K562 (cell line): ENCODE results near the gene ZBTB20. TPM values are rescaled to one million over a fixed set of nuclear protein-coding genes. Genes with fewer than 3 reads are reported as not detected.

Source experiments
- NFE2 ChIP-seq: IDR thresholded peaks from 2 replicates; pipeline ENCODE4 v1.6.1; 2014; ENCODE audit warnings: antibody characterized with exemption, low read depth
- POLR2AphosphoS5 ChIP-seq: IDR thresholded peaks from 2 replicates; pipeline ENCODE4 v1.6.1; 2011; ENCODE audit warnings: mild to moderate bottlenecking, low read depth, low read length, moderate library complexity; ENCODE audit not compliant: control insufficient read depth, insufficient read depth
- RBM14 ChIP-seq: fragments of 200-400 bp; formaldehyde crosslinking; IDR thresholded peaks from 2 replicates; pipeline ENCODE4 v1.6.1; 2018; ENCODE audit warnings: low read depth, mild to moderate bottlenecking, low read length, moderate library complexity, borderline replicate concordance; ENCODE audit not compliant: insufficient read depth
- SAFB2 ChIP-seq: fragments of 200-400 bp; formaldehyde crosslinking; IDR thresholded peaks from 2 replicates; pipeline ENCODE4 v1.6.1; 2018; ENCODE audit warnings: borderline replicate concordance, low read length, low read depth, moderate library complexity; ENCODE audit not compliant: severe bottlenecking
- ZFX ChIP-seq: sonication (generic); formaldehyde crosslinking; IDR thresholded peaks from 2 replicates; pipeline ENCODE4 v1.8.0; 2022; ENCODE audit warnings: mild to moderate bottlenecking, missing genetic modification reagents, moderate library complexity
- ZNF780A ChIP-seq: fragments of 250-450 bp; sonication (Bioruptor Pico); IDR thresholded peaks from 2 replicates; pipeline ENCODE4 v1.5.0; 2021; ENCODE audit warnings: mild to moderate bottlenecking
- polyA plus RNA-seq, 8 experiments: library from polyadenylated mRNA; depleted of rRNA in 4 of 8; stranded (reverse) in 5 of 8; unstranded in 3 of 8; fragments of >200 nt; fragmentation: Nextera tagmentation in 2 of 8; fragmentation: Illumina TruSeq in 1 of 8; extraction: Ambion mirVana in 2 of 8; extraction: Trizol in 1 of 8; gene quantifications; 2 replicates each; pipeline versions ENCODE4 v1.2.1 to v1.2.3, GENCODE V29; 2011 to 2014; ENCODE audit warnings: inconsistent platforms in 1 of 8, missing spikeins in 1 of 8
- total RNA-seq, 7 experiments: library from RNA; depleted of rRNA in 6 of 7; stranded (reverse); fragments of >200 nt in 6 of 7; fragmentation: Illumina TruSeq in 2 of 7; extraction: Trizol in 2 of 7; gene quantifications; 2 replicates each; pipeline versions ENCODE4 v1.2.1 to v1.2.3, GENCODE V29; 2011 to 2021; ENCODE audit warnings: low replicate concordance in 1 of 7
- TF ChIP-seq, protein P1 (sequence below): fragments of 450-650 bp; IDR thresholded peaks from 2 replicates; pipeline ENCODE4 v1.6.1; 2016; ENCODE audit warnings: mild to moderate bottlenecking, moderate library complexity
- TF ChIP-seq, protein P2 (sequence below): fragments of 450-650 bp; IDR thresholded peaks from 2 replicates; pipeline ENCODE4 v1.6.1; 2017; ENCODE audit warnings: antibody characterized with exemption, mild to moderate bottlenecking
- TF ChIP-seq, protein P3 (sequence below): sonication (generic); formaldehyde crosslinking; IDR thresholded peaks from 2 replicates; pipeline ENCODE4 v1.9.0; 2022; ENCODE audit warnings: mild to moderate bottlenecking, missing genetic modification reagents
- TF ChIP-seq, protein P4 (sequence below): fragments of 450-650 bp; IDR thresholded peaks from 2 replicates; pipeline ENCODE4 v1.6.1; 2016; ENCODE audit warnings: borderline replicate concordance

The ZBTB20 gene
- total and polyA plus RNA-seq, 9 of the 15 experiments (the other 6 are each of a cell fraction or from before 2014, with no cell fraction given): 0.17 to 1.7 (median 0.45) TPM

DNA sequence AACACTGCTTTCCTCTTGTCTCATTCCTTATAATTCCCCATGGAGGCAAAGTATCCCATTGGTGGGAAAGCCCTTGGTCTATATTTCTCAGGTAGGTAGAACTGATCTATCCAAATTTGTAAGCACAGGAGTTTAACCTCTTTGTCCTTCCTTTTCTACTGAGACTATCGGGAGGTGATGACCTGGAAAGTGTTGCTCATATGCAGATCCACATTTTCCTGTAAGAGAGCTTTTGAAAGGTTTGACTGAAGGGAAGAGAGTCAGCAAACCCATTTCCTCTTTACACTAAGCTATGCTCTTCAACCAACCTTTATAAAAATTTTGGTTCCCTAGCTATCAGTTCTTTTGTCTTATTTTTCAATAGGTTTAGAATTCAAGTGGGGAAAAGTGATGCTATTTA lies 652.6 kb downstream of the ZBTB20 start (continued):
- TF ChIP-seq, protein P1, sequence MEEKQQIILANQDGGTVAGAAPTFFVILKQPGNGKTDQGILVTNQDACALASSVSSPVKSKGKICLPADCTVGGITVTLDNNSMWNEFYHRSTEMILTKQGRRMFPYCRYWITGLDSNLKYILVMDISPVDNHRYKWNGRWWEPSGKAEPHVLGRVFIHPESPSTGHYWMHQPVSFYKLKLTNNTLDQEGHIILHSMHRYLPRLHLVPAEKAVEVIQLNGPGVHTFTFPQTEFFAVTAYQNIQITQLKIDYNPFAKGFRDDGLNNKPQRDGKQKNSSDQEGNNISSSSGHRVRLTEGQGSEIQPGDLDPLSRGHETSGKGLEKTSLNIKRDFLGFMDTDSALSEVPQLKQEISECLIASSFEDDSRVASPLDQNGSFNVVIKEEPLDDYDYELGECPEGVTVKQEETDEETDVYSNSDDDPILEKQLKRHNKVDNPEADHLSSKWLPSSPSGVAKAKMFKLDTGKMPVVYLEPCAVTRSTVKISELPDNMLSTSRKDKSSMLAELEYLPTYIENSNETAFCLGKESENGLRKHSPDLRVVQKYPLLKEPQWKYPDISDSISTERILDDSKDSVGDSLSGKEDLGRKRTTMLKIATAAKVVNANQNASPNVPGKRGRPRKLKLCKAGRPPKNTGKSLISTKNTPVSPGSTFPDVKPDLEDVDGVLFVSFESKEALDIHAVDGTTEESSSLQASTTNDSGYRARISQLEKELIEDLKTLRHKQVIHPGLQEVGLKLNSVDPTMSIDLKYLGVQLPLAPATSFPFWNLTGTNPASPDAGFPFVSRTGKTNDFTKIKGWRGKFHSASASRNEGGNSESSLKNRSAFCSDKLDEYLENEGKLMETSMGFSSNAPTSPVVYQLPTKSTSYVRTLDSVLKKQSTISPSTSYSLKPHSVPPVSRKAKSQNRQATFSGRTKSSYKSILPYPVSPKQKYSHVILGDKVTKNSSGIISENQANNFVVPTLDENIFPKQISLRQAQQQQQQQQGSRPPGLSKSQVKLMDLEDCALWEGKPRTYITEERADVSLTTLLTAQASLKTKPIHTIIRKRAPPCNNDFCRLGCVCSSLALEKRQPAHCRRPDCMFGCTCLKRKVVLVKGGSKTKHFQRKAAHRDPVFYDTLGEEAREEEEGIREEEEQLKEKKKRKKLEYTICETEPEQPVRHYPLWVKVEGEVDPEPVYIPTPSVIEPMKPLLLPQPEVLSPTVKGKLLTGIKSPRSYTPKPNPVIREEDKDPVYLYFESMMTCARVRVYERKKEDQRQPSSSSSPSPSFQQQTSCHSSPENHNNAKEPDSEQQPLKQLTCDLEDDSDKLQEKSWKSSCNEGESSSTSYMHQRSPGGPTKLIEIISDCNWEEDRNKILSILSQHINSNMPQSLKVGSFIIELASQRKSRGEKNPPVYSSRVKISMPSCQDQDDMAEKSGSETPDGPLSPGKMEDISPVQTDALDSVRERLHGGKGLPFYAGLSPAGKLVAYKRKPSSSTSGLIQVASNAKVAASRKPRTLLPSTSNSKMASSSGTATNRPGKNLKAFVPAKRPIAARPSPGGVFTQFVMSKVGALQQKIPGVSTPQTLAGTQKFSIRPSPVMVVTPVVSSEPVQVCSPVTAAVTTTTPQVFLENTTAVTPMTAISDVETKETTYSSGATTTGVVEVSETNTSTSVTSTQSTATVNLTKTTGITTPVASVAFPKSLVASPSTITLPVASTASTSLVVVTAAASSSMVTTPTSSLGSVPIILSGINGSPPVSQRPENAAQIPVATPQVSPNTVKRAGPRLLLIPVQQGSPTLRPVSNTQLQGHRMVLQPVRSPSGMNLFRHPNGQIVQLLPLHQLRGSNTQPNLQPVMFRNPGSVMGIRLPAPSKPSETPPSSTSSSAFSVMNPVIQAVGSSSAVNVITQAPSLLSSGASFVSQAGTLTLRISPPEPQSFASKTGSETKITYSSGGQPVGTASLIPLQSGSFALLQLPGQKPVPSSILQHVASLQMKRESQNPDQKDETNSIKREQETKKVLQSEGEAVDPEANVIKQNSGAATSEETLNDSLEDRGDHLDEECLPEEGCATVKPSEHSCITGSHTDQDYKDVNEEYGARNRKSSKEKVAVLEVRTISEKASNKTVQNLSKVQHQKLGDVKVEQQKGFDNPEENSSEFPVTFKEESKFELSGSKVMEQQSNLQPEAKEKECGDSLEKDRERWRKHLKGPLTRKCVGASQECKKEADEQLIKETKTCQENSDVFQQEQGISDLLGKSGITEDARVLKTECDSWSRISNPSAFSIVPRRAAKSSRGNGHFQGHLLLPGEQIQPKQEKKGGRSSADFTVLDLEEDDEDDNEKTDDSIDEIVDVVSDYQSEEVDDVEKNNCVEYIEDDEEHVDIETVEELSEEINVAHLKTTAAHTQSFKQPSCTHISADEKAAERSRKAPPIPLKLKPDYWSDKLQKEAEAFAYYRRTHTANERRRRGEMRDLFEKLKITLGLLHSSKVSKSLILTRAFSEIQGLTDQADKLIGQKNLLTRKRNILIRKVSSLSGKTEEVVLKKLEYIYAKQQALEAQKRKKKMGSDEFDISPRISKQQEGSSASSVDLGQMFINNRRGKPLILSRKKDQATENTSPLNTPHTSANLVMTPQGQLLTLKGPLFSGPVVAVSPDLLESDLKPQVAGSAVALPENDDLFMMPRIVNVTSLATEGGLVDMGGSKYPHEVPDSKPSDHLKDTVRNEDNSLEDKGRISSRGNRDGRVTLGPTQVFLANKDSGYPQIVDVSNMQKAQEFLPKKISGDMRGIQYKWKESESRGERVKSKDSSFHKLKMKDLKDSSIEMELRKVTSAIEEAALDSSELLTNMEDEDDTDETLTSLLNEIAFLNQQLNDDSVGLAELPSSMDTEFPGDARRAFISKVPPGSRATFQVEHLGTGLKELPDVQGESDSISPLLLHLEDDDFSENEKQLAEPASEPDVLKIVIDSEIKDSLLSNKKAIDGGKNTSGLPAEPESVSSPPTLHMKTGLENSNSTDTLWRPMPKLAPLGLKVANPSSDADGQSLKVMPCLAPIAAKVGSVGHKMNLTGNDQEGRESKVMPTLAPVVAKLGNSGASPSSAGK: no peak
- no peak for TF ChIP-seq ZFX (CRISPR knock-in tag)
- no peak for TF ChIP-seq SAFB2
- TF ChIP-seq NFE2: no peak
- TF ChIP-seq POLR2AphosphoS5: no peak
- TF ChIP-seq, protein P2, sequence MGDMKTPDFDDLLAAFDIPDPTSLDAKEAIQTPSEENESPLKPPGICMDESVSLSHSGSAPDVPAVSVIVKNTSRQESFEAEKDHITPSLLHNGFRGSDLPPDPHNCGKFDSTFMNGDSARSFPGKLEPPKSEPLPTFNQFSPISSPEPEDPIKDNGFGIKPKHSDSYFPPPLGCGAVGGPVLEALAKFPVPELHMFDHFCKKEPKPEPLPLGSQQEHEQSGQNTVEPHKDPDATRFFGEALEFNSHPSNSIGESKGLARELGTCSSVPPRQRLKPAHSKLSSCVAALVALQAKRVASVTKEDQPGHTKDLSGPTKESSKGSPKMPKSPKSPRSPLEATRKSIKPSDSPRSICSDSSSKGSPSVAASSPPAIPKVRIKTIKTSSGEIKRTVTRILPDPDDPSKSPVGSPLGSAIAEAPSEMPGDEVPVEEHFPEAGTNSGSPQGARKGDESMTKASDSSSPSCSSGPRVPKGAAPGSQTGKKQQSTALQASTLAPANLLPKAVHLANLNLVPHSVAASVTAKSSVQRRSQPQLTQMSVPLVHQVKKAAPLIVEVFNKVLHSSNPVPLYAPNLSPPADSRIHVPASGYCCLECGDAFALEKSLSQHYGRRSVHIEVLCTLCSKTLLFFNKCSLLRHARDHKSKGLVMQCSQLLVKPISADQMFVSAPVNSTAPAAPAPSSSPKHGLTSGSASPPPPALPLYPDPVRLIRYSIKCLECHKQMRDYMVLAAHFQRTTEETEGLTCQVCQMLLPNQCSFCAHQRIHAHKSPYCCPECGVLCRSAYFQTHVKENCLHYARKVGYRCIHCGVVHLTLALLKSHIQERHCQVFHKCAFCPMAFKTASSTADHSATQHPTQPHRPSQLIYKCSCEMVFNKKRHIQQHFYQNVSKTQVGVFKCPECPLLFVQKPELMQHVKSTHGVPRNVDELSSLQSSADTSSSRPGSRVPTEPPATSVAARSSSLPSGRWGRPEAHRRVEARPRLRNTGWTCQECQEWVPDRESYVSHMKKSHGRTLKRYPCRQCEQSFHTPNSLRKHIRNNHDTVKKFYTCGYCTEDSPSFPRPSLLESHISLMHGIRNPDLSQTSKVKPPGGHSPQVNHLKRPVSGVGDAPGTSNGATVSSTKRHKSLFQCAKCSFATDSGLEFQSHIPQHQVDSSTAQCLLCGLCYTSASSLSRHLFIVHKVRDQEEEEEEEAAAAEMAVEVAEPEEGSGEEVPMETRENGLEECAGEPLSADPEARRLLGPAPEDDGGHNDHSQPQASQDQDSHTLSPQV: no peak
- no peak for TF ChIP-seq RBM14
- TF ChIP-seq ZNF780A (CRISPR knock-in tag): no peak
- TF ChIP-seq, protein P3, sequence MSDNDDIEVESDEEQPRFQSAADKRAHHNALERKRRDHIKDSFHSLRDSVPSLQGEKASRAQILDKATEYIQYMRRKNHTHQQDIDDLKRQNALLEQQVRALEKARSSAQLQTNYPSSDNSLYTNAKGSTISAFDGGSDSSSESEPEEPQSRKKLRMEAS (CRISPR knock-in tag): no peak
- TF ChIP-seq, protein P4, sequence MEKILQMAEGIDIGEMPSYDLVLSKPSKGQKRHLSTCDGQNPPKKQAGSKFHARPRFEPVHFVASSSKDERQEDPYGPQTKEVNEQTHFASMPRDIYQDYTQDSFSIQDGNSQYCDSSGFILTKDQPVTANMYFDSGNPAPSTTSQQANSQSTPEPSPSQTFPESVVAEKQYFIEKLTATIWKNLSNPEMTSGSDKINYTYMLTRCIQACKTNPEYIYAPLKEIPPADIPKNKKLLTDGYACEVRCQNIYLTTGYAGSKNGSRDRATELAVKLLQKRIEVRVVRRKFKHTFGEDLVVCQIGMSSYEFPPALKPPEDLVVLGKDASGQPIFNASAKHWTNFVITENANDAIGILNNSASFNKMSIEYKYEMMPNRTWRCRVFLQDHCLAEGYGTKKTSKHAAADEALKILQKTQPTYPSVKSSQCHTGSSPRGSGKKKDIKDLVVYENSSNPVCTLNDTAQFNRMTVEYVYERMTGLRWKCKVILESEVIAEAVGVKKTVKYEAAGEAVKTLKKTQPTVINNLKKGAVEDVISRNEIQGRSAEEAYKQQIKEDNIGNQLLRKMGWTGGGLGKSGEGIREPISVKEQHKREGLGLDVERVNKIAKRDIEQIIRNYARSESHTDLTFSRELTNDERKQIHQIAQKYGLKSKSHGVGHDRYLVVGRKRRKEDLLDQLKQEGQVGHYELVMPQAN: no peak
